Renal pelvis (tissue), 4 donors: ENCODE measurements around the gene PNPLA7. TPM values are rescaled to one million over a fixed set of nuclear protein-coding genes. Genes with fewer than 3 reads are reported as not detected.
"Not testable (repeated sequence)": the region's sequence is repeated elsewhere in the genome, so short reads cannot be mapped to it uniquely, and the experiment has no call there.

ENCODE experiments used
- DNase-seq: peaks from one replicate; pipeline ENCODE4 v3.0.0-alpha.2; 2013
- polyA plus RNA-seq, 3 donors: library from polyadenylated mRNA; unstranded; fragments of 120-200 nt; gene quantifications; one replicate each; pipeline ENCODE4 v1.2.1, GENCODE V29; 2013; ENCODE audit not compliant: insufficient read length in 3 of 3

Gene PNPLA7
- polyA plus RNA-seq, 3 donors = 2.0 to 4.0 (median 3.1) TPM

DNA sequence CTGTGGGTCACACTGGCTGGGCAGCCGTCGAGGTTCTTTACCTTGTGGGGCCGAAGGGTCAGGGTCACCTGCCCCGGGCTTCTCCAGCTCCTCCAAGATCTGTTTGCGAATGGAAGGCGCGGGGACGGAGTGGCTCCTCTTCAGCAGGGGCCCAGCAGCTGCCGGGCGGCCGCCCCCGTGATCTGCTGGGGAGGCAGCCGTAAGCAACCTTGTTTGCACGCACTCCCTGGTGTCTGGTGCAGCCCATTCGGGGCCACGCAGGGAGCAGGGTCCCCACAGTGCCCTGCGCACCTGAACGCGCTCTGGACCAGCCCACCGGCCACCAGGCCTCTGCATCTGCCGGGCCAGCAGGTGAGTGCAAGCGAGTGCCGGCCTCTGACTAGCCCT, 34.9 kb downstream of the PNPLA7 start:
- no peak for DNase-seq

GRCh38 chr9:137514691-137515337, 35.4 kb downstream of the PNPLA7 start:
- DNase-seq = no peak

- DNase-seq = not testable (repeated sequence)
Measured at GRCh38 chr9:137513801-137514570, 36.2 kb downstream of the PNPLA7 start.

DNA sequence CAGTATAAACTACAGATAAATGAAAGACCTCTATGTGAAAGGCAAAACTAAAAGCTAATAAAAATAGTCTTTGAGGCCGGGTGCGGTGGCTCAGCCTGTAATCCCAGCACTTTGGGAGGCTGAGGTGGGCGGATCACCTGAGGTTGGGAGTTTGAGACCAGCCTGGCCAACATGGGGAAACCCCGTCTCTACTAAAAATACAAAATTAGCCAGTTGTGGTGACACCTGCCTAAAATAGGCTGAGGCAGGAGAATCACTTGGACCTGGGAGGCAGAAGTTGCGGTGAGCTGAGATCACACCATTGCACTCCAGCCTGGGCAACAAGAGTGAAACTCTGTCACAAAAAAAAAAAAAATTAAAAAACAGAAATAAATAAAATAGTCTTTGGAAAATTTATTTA, 37.1 kb downstream of the PNPLA7 start:
- DNase-seq = not testable (repeated sequence)

GRCh38 chr9:137511758-137512463, 38.3 kb downstream of the PNPLA7 start:
- DNase-seq = no peak

DNA sequence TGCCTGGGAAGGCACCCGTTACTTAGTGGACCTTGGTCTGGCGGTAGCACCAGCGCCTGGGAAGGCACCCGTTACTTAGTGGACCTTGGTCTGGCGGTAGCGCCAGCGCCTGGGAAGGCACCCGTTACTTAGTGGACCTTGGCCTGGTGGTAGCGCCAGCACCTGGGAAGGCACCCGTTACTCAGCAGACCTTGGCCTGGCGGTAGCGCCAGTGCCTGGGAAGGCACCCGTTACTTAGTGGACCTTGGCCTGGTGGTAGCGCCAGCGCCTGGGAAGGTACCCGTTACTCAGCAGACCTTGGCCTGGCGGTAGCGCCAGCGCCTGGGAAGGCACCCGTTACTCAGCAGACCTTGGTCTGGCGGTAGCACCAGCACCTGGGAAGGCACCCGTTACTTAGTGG, 39.1 kb downstream of the PNPLA7 start:
- not testable (repeated sequence) for DNase-seq

- DNase-seq = no peak
Measured at GRCh38 chr9:137509198-137509597, 41.0 kb downstream of the PNPLA7 start.

GRCh38 chr9:137506702-137507171, 43.5 kb downstream of the PNPLA7 start:
- DNase-seq = no peak

- DNase-seq = no peak
Measured at GRCh38 chr9:137506274-137506673, 43.9 kb downstream of the PNPLA7 start.

DNA sequence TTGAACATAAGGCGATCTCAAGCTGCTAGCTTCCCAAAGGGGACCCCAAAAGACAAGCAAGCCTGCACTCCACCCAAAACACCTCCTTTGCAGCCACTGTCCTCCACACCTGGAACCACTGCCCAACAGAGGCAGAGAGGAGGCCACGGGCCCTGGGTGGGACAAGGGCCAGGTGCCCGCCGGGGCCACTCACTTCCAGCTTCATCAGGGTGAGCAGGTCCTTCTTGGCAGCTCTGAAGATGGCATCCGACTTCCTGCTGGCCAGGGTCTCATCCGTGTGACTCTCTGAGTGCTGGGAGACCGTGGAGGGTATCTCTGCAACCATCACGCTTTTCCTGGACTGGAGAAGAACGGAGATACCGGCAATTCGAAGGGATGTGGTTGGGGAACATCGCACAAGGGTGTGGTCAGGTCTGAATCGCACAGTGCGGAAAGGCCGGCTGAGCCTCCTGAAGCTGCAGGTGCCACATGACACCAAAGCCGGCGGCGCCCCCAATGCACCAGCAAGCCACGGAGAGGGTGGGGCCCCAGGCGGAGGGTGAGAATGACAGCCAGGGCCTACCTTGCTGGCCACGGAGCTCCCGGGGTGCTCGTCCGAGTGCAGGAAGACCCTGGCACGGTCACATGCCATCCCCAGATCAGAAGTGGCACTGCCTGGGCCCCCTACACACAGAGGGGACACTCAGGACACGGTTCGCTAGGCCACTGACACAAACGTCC, 44.6 kb downstream of the PNPLA7 start:
- DNase-seq = no peak

GRCh38 chr9:137504432-137504777, 45.8 kb downstream of the PNPLA7 start:
- no peak for DNase-seq

DNA sequence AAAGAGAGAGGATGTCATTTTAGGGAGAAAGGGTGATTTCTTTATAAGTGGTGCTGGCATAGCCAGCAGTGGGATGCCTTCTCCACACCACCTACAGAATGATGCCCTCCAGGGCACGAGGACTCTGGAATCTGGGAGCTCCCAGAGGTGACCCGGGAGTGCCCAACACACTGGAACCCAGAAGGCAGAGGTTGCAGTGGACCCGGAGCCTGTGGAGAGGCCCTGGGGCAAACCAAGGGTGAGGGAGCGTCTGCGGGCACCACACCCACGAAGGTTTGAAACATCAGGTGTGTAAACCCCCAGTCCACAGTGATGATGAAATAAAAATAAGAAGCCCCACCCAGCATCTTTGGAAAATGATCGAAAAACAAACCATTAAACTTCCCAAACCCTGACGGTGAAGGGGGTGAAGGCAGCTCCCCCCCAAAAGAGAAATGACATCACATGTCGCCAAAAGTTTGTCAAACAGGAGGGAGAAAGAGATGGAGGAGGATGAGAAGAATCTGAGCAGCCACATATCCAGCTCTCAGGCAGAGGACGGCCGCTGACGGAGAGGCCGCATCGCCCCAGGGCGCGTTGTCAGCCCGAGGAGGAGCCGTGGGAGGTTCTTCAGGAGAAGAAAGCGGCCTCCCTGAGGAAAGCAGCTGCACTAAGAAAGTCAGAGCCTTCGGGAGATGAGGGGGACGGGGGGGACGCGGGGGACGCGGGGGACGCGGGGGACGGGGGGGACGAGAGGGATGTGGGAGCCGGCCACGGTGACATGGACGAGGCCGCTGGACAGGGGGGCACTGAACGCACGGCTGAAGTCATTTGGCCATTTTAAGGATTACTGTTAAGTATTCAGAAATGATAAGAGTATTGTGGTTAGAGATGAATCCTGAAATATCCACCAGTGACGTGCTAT, 47.9 kb downstream of the PNPLA7 start:
- DNase-seq = no peak

GRCh38 chr9:137501457-137501856, 48.7 kb downstream of the PNPLA7 start:
- no peak for DNase-seq

- DNase-seq = no peak
Measured at GRCh38 chr9:137500666-137501397, 49.4 kb downstream of the PNPLA7 start.

GRCh38 chr9:137499858-137500661, 50.1 kb downstream of the PNPLA7 start:
- DNase-seq = no peak

DNA sequence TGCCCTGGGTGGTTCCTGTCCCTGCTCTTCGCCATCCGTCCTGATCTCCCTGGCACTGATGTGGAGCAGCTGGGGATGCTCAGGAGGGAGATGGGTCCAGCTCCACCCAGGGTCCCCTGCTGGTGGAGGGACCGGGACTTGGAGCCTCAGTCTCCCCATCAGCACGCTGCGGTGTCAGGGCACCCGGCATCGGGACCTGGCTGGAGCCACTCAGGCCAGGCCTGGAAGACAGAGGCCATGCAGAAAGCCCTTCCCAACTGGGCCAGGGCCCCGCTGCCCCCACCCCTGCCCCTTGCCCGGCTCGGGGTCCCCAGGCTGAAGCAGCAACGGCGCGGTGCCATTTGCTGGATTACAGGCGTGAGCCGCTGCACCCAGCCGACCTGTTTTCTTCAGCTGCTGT, 50.8 kb downstream of the PNPLA7 start:
- no peak for DNase-seq

DNA sequence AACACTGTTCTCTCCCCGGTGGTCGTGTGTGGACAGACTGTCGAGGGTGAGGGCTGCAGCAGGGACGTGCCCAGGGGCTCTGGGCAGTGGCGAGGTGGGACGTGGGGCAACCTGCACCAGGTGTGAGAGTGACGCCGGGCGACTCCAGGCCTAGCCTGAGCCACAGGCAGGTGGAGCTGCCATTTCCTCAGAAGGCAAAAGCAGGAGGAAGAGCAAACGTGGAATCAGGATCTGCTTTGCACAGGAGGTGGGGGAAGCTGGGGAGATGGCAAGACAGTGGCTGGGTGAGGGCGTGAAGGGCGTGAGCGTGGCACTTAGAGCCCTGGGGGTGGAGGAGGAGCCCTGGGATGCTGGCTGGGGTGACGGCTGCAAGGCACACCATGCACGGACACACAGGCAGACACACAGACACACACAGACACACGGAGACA, 51.5 kb downstream of the PNPLA7 start:
- DNase-seq = no peak

DNA sequence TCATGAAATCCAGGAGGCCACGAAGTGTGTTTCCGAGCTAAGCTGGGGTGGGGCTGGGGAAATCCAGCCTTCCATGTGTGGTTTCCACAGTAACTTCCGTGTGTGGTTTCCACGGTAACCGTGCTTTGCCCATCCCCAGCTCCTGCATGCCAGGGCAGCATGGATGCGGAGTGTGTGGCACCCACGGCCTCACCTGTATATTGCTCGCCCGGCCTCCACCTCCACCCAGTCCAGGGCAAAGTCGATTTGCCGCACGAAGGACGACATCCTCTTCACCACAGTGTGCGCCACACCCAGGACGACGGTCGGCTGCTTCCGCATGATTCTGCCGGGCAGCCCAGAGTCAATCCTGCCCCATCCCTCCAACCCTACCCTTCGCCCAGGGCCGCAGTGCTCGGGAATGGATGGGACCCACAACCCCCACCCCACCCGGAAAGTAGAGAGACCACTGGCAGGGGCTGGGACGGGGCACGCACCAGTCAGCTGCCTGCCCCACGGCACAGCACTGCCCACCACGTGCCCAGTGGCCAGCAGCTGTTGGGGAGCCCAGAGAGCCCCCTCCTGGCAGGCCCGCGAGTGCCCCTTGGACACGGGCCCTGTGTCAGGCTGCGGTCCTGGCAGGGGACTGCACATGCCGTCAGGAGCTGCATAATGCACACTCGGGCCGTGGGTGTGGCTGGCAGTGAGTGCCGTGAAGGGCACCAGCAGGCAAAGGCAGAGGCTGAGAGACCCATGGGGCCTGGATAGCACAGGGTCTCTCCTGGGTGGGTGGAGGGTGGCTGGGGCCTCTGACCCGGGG, 52.1 kb downstream of the PNPLA7 start:
- DNase-seq = no peak
